Pancreas (tissue), 8 donors: Measurements from ENCODE around the gene ZC3H11A. TPM values are rescaled to one million over a fixed set of nuclear protein-coding genes. Genes with fewer than 3 reads are reported as not detected.

Source experiments
- polyA plus RNA-seq, 2 donors: library from polyadenylated mRNA; stranded (reverse); fragments of 200-250 nt; gene quantifications; one replicate each; pipeline ENCODE4 v1.2.3, GENCODE V29; 2013
- total RNA-seq, 6 donors: library from RNA; stranded (reverse); fragmentation: NEBNext Ultra II Directional in 4 of 6; extraction: Animal tissue kit (Norgen Biotek cat#: 25700) in 4 of 6; gene quantifications; one replicate each; pipeline versions ENCODE4 v1.2.1 to v1.2.4, GENCODE V29; 2021 to 2023
- donor health status: healthy with polysubstance abuse.
- donor health status: DM: no; HTN: no; CAD: no; lungs with moderate emphysema.
- donor health status: DM: no; HTN: no; CAD: no.
- donor health status: Bipolar disorder and iron deficiency.
- donor health status: DM: yes; HTN: yes; CAD: no.
- donor health status: DM: no; HTN: no; CAD: no.
- donor health status: DM: no; HTN: no; CAD: no.
- donor health status: DM: yes; HTN: yes; CAD: no.

Gene ZC3H11A
- total and polyA plus RNA-seq, 8 donors: 19.1 to 60.1 (median 29.4) TPM

Other genes with a start within 250 kb of the ZC3H11A start
- gene ATP2B4, start 168.8 kb upstream of the ZC3H11A start, total RNA-seq: 10 to 100 TPM; 14.0 to 40.5 (median 15.0) TPM
- gene ATP2B4, start 168.8 kb upstream of the ZC3H11A start, polyA plus RNA-seq: 10 to 100 TPM; 13.8 to 19.3 TPM
- gene LAX1, start 30.4 kb upstream of the ZC3H11A start, total RNA-seq: 1 to 10 TPM in 1 of 6 donors, under 1 TPM in 5; 0.09 to 1.0 (median 0.26) TPM
- gene LAX1, start 30.4 kb upstream of the ZC3H11A start, polyA plus RNA-seq: under 1 TPM in 1 of 2 donors, not detected in 1; 0.08 TPM
- gene ZBED6, start within 50 bp of the ZC3H11A start, total RNA-seq: 10 to 100 TPM in 3 of 6 donors, 1 to 10 TPM in 3; 7.0 to 20.2 (median 10.7) TPM
- gene ZBED6, start within 50 bp of the ZC3H11A start, polyA plus RNA-seq: 1 to 10 TPM; 1.1 to 1.3 TPM
- 10 to 100 TPM; 25.5 to 51.4 (median 41.6) TPM for gene SNRPE, start 66.0 kb downstream of the ZC3H11A start, total RNA-seq
- 10 to 100 TPM; 37.5 to 67.9 TPM for gene SNRPE, start 66.0 kb downstream of the ZC3H11A start, polyA plus RNA-seq